Measurements from ENCODE around the gene RUBCNL.

GRCh38 chr13:46315036-46315435 lies 72.0 kb downstream of the RUBCNL start:
- no peak for TF ChIP-seq MAX (IDR thresholded peaks at IDR 0.05; ENCODE audit: low read depth)
- TF ChIP-seq PBX3 (IDR thresholded peaks at IDR 0.05) = no peak
- no peak for TF ChIP-seq REST (IDR thresholded peaks at IDR 0.05; ENCODE audit: low read depth, low read length)
- no peak for TF ChIP-seq FOXJ3 (CRISPR knock-in tag; IDR thresholded peaks at IDR 0.05)
- no peak for TF ChIP-seq EP300 (IDR thresholded peaks at IDR 0.05; ENCODE audit: borderline replicate concordance in 1 of 2, low read depth in 1 of 2, low read length in 1 of 2)
- no peak for TF ChIP-seq CTCF (IDR thresholded peaks at IDR 0.05)
- no peak for TF ChIP-seq NRF1 (IDR thresholded peaks at IDR 0.05; ENCODE audit: low read depth, low read length)
- TF ChIP-seq USF2 (IDR thresholded peaks at IDR 0.05; ENCODE audit: borderline replicate concordance, low read depth, low read length) = no peak
- TF ChIP-seq POLR2AphosphoS5 (IDR thresholded peaks at IDR 0.05; ENCODE audit: low read depth, low read length) = no peak
- no peak for TF ChIP-seq IRF3 (IDR thresholded peaks at IDR 0.05; ENCODE audit: low read depth, low read length)
- no peak for TF ChIP-seq GABPA (IDR thresholded peaks at IDR 0.05; ENCODE audit: low read depth)
- no peak for TF ChIP-seq RAD21 (IDR thresholded peaks at IDR 0.05; ENCODE audit: low read length)
- no peak for TF ChIP-seq FOXM1 (IDR thresholded peaks at IDR 0.05; ENCODE audit: low read depth)
- TF ChIP-seq EZH2phosphoT487 (IDR thresholded peaks at IDR 0.05; ENCODE audit: borderline replicate concordance, low read depth) = no peak
